ENCODE measurements around the gene CHI3L2.

The CHI3L2 gene

DNA sequence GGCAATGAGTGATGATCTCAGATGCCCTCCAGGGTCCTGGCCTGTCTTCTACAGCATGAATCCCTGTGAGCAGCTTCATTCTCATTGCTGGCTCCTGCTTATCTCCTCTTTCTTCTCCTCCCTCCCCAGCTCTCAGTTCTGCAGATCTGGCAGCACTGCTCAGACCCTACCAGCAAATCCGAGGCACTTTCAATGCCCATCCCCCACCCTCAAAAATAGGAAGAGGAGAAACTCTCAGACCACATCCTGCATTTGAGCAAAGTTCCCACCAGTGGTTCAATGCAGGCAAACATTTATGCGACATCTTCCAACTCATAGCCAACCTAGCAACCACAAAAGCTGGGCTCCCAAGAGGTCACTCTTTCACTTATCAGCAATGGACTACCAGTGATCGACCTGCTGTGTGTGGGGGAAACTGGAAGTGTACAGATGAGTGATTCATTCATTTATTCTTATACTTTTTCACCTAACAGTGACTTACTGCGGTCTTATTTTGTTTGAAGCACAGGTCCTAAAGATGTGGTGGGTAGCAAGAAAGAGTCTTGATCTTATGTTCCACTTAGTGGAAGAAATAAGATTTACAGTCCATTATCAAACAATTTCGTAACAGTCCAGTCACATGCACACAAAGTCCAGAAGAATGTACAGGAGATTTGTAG is 5.8 kb upstream of the CHI3L2 start:
- DNase-seq: no peak

DNA sequence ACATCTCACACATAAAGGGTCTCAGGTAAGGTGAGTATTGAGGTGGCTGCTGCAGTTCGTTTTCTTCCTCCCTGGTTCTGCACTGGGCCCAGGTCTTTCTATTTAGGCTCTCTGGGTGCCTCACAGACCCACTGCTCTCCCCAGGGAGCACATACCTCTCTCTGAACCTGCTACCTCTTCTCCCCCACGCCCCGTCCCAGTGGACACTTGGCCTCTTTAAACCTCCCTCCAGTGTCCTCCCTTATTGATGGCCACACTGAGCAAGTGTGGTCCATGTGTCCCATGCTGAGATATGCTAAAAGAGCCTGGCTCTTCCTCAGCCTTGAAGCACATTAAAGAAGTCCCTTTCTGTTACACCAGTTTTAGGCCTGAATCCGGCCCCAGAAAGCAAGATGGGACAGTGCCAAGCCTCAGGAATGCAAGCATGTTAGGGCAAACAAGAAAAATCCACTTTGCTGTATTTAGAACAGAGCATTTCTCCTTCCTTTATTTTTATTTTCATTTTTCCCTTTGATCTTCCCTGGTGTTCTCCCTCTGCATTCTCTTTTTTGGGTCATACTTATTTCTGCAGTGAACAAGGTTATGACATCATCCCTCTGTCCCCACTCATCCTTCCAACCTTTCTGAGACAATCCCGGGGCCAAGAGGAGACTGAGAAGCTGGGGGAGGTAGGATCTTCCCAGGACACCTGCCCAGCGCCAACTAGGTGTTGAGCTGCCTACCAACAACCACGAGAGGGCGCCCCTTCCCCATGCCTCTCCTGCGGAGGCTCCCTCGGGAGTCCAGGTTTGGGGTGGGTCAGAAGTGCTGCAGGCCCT is 5.0 kb upstream of the CHI3L2 start:
- DNase-seq: peak; percentile 80

DNA sequence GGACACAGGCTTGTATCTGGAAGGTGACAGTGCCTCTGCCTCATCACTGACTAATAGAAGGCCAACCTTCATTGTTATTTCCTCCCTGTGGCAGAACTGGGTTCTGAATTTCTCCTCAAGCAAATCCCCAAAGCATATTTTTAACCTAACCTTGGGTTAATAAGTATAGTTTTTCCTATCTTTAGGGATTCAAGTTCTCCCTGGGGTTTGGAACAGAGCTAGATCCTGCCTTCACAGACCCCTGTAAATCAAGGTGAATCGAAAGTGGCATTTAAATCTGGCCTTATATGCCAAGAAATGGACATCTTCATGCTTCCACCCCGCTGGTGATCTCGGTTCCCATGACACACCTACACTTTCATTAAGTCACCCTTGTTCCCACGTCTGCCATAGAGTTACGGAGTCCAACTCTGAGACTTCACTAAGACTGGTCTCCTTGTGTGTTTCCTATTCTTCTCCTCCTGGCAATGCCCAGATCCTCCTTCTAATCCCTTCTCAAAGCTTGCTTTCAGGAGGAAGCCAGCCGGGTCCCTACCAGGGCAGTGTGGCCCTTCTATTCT is 4.3 kb upstream of the CHI3L2 start:
- no peak for DNase-seq

DNA sequence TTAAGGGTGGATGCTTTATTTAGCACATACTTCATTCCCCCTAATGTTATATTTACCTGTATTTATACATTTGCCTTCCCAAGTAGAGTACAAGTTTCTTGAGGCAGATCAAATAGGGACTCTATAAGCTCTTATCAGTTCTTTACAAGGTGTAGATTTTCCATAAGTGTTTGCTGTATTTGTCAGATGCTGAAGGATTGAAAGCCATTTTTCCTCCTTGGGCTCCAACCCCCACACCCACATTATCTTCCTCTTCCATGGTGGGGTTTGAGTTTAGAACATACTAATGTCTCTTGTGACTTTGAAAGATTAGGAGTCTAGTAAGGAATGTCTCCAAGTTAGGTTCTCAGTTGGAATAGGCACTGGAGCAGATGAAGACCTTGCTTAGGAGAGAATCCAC is 2.4 kb upstream of the CHI3L2 start:
- DNase-seq: no peak

DNA sequence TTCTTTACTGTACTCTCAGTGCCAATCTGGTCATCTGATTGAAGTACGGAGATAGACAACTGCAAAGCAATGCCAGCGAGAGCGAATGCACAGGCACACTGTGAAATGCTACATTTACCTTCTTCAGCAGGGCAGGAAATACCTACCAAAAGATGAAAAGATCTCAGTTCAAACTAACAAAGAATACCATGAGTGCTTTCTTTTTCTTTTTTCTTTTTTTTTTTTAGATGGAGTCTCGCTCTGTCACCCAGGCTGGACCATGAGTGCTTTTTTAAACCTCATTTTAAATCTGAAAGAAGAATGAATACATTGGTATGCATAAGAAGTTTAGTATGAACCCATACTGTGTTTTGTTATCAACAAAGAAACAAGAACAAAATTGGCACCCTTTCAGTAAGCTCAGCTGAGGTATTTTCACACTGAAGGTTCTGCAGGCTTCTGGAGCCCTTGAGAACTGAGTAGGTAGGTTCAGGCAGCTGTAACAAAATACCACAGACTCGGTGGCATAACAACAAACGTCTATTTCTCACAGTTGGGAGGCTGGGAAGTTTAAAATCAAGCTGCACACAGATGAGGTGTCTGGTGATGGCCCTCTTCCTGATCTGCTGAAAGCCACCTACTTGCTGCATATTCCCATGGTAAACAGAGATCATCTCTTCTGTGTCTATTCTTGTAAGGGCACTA is 1.7 kb upstream of the CHI3L2 start:
- DNase-seq: no peak

DNA sequence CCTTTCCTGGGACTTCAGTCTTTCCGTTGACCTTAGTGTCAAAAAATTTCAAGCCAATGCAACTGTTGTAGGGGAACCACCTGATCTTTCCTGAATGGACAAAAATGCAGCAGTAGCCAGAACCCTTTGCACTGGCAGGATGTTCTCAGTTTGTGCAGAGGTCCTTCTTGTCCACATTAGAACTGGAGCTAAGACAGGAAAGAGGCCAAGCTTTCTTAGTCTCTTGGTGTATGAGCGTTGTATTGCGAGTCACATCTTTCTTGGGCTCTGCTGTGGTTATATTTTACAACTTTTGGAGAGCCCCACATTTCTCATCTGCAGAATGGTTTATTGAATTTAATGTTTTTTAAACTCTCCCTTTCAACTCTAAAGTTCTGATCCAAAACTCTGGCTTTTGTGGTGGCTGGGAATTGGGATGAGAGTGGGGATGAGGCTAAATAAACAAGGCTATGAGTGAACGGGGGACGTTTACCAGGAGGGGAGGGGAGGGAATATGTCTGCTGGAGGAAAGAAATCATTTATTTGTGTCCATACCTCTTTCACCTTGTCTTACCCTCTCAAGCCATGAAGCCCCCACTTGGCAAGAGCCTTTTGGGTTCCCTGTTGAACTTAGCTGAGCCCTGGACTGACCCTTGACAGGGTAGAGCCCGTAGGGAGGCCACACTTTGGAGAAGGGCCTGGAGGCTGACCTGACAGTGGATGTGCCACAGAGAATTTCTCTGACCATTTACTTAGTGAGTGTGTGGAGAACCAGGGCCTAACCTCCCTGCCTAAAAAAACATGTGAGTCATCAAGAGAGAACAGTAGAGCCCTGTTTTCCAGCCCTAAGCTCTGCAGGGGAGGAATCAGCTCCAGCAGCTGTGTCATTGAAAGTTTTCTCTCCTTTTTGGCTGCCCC is 586 bp downstream of the CHI3L2 start:
- DNase-seq: no peak

DNA sequence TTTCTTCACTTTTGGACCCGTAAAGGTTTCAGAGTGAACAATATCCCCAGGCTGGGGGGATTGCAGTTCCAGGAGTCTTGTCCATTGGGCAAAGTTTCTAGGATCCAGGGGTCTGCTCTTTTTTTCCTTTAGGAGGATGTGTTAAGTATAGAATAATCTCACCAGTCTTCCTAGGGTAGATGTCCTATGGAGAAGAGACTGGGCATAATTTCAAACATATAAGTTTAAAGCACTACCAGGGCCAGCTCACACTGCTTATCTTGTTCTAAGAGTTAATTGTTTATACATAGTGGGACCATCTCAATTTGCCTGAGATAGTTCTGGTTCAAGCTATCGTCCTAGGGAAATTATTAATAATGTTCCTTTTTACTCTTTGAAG is 1.2 kb downstream of the CHI3L2 start:
- DNase-seq: no peak

DNA sequence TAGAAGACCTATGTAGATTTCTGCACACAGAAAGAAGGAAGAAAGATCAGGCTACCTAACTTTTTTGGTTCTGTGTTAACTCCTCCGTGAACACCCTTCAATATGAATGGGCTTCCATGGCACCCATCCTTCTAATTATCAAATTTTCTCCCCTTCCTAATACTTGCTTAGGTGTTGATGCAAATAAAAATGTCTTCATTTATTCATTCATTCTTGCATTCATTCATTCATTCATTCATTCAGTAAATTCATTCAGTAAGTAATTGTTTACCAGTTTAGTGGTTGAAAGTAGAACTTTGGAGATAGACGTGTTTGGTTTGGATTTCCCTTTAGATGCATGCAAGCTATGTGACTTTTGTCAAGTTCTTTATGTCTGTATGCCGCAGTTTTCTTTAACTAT is 4.6 kb downstream of the CHI3L2 start:
- DNase-seq: no peak

DNA sequence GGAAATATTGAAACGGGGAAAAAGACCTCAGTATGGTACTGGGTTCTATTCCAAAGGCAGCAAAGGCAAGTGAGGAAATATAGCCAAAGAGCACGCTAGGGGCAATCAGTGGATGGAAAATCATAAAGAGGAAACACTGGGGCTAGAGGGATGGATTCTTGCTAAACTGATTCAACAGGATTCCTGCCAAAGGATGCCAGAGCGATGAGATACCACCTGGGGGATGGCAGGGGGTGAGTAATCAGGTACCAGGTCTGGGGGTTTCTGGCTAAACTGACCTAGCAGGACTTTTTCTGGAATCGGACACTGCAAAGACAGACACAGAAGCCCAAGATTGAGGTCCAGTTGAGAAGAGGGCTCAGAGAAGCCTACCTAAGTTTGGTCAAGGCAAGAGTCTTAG is 6.7 kb downstream of the CHI3L2 start:
- DNase-seq: no peak

DNA sequence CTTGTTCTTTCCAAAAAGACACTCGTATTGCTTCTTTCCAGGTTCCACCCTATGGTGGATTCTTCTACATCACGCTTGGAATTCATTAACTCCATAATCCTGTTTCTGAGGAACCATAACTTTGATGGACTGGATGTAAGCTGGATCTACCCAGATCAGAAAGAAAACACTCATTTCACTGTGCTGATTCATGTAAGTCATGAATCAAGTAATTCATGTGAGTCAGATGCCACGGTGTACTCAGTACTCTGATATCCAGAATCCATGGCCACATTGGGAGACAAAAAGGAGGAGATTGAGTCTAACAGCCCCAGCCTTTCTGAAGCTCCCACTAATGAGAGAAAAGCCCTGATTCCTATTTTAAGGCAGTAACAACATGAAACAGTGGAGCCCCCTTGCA is 7.4 kb downstream of the CHI3L2 start:
- DNase-seq: no peak

DNA sequence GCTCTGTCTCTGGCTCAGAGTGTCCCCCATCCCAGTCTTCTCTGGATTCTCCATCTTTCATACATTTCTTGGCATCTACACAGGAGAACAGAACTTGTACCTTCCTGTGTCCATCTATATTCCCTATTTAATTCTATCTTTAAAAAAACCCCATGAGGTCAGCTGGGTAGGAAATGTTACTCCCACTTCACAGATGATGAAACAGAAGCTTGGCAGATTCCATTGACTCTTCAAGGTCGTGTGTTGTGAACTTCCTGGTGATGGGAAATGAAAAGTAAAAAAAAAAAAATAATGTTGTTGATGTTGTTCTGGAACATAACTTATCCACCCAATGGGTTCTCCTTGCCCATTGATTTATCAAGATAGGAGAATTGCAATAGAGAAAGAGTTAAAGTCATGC is 8.9 kb downstream of the CHI3L2 start:
- DNase-seq: no peak

DNA sequence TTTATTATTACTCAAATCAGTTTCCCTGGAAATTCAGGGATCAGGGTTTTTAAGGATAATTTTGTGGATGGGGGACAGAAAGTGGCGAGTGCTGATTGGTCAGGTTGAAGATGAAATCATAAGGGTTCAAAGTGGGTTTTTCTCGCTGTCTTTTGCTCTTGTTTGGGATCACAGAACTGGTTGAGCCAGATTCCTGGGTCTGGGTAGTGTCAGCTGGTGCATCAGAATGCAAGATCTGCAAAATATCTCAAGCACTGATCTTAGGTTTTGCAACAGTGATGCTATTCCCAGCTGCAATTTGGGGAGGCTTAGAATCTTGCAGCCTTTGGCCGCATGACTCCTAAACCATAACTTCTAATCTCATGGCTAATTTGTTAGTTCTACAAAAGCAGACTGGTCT is 9.3 kb downstream of the CHI3L2 start:
- DNase-seq: no peak

DNA sequence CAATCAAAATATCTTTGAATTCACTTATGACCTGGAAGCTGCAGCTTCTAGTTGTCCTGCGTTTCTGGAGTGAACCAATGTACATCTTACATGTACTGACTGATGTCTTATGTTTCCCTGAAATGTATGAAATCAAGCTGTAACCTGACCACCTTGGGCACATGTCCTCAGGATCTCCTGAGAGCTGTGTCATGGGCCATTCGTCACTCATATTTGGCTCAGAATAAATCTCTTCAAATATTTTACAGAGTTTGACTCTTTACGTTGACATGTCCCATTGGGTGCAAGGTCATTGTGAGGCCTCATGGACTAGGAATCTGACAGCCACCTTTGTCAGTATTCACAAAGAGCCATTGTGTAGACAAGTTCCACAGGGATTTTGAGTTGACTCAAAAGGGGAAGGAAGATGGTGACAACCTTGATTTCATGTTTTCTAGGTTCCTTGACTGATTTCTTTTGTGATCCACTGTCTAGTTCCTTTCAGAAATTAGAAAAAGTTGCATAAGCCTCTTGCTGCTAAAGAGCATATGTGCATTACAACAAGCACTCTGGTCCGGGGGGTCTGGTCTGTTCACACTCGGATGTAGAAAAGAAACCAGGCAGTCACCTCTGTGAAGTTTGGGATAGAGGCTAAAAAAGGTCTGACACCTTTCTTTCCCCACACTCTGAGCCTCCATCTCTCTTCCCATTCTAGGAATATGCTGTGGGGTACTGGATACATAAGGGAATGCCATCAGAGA is 10.7 kb downstream of the CHI3L2 start:
- no peak for DNase-seq

DNA sequence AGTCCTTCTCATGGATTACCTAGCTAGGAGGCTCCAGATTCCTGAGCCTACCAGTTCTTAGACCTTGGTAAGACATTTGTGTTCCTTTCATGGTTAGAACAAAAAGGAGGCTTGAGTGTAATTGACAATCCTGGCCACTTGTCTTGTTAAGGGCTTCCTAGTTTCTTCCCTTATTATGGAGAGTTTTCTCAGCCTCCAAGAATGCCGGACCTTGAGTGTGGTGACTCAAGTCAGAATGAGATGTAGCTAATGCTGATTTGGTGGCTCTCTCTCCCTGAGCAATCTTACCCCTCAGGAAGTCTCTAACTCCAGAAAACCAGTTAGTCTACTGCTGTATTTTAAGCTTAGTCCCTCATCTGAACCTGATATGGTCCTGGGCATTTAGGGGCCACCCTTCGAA is 14.3 kb downstream of the CHI3L2 start:
- DNase-seq: no peak

DNA sequence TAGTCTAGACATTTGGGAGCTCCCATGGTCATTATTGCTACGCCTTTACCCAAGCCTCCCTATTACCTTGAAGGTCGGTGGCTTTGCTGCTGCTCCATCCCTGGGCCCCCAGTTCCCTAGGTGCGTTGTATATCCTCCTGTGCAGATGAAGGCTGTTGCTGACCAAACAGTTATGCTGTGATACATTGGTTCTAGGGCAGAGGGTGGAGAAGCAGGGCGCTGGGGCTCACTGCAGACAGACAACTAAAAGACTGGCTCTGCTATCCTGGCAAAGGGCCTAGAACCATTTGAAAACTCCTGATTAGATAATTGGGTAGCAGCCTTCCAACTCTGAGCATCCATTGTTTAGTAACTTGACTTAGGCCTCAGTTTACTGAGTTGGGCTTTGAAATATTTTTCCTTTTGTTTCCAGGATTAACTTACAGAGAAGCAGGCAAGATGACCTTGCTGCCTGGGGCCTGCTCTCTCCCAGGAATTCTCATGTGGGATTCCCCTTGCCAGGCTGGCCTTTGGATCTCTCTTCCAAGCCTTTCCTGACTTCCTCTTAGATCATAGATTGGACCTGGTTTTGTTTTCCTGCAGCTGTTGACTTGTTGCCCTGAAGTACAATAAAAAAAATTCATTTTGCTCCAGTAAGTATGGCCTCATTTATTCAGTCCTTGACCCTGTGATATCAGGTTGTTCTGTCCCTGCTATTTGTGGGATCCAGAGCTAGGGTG is 15.5 kb downstream of the CHI3L2 start:
- no peak for DNase-seq

DNA sequence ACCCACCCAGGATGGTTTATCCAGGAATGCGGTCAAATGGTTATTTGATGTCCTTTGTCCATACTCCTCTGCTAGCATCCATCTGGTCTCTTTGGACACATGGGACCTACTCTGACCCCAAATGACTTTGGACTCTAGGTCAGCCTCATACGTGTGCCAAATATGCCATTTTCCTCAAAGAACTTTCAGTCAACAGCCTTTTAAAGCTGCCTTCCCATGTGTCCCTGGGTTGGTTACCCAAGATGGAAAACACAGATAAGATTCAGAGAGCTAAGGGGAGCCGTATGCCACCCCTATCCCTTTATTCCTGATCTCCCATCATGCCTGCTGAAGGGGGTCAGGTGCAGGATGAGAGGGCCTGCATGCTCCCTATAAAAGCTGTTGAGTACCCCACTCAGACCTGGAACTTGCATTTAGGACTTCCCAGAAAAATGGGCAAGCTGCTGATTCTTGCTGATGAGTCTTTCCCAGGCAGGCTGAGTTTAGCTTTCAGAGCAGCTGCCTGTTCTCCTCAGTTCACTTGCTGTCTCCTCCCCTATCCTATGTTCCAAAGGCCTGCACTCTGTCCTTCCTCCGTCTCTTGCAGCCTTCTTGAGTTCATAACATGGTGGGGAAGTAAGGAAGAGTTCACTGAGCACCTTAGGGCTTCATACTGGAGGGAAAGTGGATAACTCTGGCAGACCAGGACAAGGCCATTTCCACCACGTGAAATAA is 19.8 kb downstream of the CHI3L2 start:
- DNase-seq: no peak

DNA sequence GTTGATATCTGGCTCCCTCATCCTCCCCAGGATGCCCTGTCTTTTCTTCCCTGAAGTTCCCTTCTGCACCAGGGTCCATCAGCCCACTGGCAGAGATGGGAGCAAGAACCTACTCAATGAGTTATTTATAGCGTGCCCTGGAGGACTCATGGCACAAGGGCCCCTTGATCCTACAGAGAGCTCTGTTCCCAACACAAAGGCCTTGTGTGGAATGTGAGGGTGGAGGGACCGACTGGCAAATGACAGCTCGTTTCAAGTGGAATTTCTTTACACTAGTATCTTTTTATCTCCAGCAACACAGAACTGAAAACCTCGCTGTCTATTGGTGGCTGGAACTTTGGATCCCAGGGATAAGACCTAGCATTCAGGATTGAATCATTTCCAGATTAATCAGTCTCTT is 22.4 kb downstream of the CHI3L2 start:
- DNase-seq: no peak

DNA sequence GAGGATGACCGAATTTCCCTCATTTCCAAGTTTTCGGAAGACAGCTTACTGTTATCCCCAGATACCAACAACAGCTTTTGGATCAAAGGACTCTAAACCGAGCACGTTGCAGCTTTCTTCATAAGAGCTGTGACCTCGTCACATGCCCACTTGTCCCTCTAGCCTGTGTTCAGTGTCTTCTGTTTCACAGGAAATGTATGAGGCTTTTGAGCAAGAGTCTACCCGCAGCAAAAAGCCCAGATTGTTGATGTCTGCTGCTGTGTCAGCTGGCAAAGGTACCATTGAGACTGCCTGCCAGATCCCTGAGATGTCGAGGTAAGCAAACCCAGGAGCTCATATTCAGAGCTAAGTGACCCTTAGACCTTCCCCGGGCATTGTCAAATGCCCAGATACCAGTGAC is 24.1 kb downstream of the CHI3L2 start:
- no peak for DNase-seq

DNA sequence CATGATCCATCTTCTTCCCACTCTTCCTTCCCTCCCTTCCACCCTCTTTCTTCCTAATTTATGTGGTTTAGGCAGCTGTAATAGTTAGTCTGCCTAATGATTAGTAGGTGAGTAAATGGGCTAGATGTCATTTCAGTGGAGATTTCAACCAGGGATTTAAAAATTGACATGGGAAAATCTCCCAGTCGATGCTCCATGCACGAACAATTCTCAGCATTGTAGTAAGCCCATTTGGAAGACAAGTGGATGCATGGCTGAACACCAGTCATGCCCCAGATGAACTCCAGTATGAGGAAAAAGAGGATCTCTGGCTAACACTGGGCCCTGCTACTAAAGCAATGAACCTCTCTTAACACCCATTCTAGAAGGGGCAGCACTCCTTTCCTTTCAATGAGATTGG is 25.3 kb downstream of the CHI3L2 start:
- DNase-seq: no peak

DNA sequence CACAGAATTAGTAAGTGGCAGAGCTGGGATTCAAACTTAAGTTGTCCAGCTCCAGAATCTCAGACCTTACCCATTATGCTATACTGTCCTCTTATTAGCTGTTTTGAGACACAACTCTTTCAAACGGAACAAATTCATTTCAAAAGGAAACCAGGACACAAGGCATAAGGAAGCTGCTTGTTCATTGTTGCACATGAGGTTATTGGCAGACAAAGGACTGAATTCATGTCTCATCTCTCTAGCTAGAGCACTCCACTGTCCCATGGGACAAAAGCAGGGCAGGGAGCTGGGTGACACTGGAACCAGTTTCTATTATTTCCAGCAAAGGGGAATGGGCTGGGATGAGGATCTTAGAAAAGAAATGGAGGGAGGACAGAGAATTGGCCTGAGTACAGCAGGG is 26.4 kb downstream of the CHI3L2 start:
- no peak for DNase-seq
